Panc1 (cell line): ENCODE measurements around the gene IL36RN. TPM values are rescaled to one million over a fixed set of nuclear protein-coding genes. Genes with fewer than 3 reads are reported as not detected.

Experiments used
- ATAC-seq: fragments of 200-7000 bp; cut with Tn5 transposase; 2 replicates; pipeline ENCODE4 v1.9.1; 2020; ENCODE audit warnings: mild to moderate bottlenecking, moderate library complexity
- BruUV-seq: library from RNA; stranded (reverse); fragments of 400-500 nt; replicated peaks from 2 replicates; lab custom pipeline; 2021; lab: Mats Ljungman, UMichigan
- CTCF ChIA-PET: fragments of 300-600 bp; sonication (Branson Sonifier 250); formaldehyde crosslinking; loops from one replicate; lab custom pipeline; 2022; ENCODE audit warnings: antibody characterized with exemption; lab: Charles Lee
- POLR2A ChIA-PET: fragments of 300-600 bp; sonication (Branson Sonifier 250); formaldehyde crosslinking; loops from one replicate; lab custom pipeline; 2022; ENCODE audit warnings: antibody characterized with exemption; lab: Charles Lee
- DNase-seq: peaks from one replicate; pipeline ENCODE4 v3.0.0-alpha.2; 2010; ENCODE audit warnings: low read depth, low spot score
- H3K27ac ChIP-seq: 2 replicates; pipeline ENCODE4 v1.5.1; 2011; ENCODE audit warnings: mild to moderate bottlenecking, low read length, inconsistent platforms
- H3K27me3 ChIP-seq: fragments of 200-500 bp; sonication (Bioruptor generic); 2 replicates; pipeline ENCODE4 v1.6.0; 2014; ENCODE audit warnings: low read length, inconsistent platforms; ENCODE audit not compliant: control insufficient read depth, insufficient read depth
- H3K36me3 ChIP-seq: fragments of 200-500 bp; sonication (Bioruptor generic); 2 replicates; pipeline ENCODE4 v1.5.1; 2014; ENCODE audit warnings: inconsistent platforms, mild to moderate bottlenecking, low read length, moderate library complexity; ENCODE audit not compliant: control insufficient read depth, insufficient read depth
- H3K4me1 ChIP-seq: 2 replicates; pipeline ENCODE4 v1.5.1; 2011; ENCODE audit warnings: inconsistent platforms, mild to moderate bottlenecking, low read length, moderate library complexity; ENCODE audit not compliant: control insufficient read depth, insufficient read depth
- H3K4me3 ChIP-seq, 2 experiments: 2 replicates each; pipeline ENCODE4 v1.5.1; 2011 to 2012; ENCODE audit warnings: low read depth in 2 of 2, low read length in 2 of 2, mild to moderate bottlenecking in 2 of 2, inconsistent platforms in 1 of 2, moderate library complexity in 1 of 2
- H3K9me3 ChIP-seq: fragments of 200-500 bp; sonication (Bioruptor generic); 2 replicates; pipeline ENCODE4 v1.5.1; 2014; ENCODE audit warnings: low read depth, mild to moderate bottlenecking, inconsistent platforms, low read length, moderate library complexity; ENCODE audit not compliant: control insufficient read depth, insufficient read depth
- CTCF ChIP-seq: fragments of 450-650 bp; IDR thresholded peaks from 2 replicates; pipeline ENCODE4 v1.5.1; 2017; ENCODE audit warnings: mild to moderate bottlenecking
- POLR2AphosphoS5 ChIP-seq: IDR thresholded peaks from 2 replicates; pipeline ENCODE4 v1.6.1; 2012; ENCODE audit warnings: mild to moderate bottlenecking, low read depth, low read length, moderate library complexity
- REST ChIP-seq, 2 experiments: IDR thresholded peaks; 2 replicates each; pipeline ENCODE4 v1.6.1; 2011 to 2012; ENCODE audit warnings: low read depth in 2 of 2, control low read depth in 1 of 2, low read length in 1 of 2, mild to moderate bottlenecking in 1 of 2, moderate library complexity in 1 of 2; ENCODE audit not compliant: insufficient read depth in 1 of 2
- SIN3A ChIP-seq: IDR thresholded peaks from 2 replicates; pipeline ENCODE4 v1.6.1; 2012; ENCODE audit warnings: low read depth, mild to moderate bottlenecking, low read length, moderate library complexity, borderline replicate concordance; ENCODE audit not compliant: insufficient read depth
- TCF7L2 ChIP-seq: IDR thresholded peaks from 2 replicates; pipeline ENCODE4 v1.6.1; 2011; ENCODE audit warnings: mild to moderate bottlenecking, low read depth, low read length, inconsistent platforms
- in situ Hi-C: cut with HindIII; loops from 2 replicates; pipeline ENCODE4 v1.10.0; 2016; ENCODE audit warnings: low sequenced_read_pairs, low pct_unique_long_range_greater_than_20kb
- intact Hi-C: fragments of 100-400 bp; cut with micrococcal nuclease; formaldehyde crosslinking; loops from one replicate; pipeline ENCODE4 v1.10.0; 2022; ENCODE audit not compliant: unreplicated experiment
- total RNA-seq: library from RNA; stranded (reverse); gene quantifications from one replicate; pipeline ENCODE4 v1.2.1, GENCODE V29; 2021; ENCODE audit not compliant: unreplicated experiment

IL36RN gene
- total RNA-seq, 1 experiment from 2014 or later = not detected

- BruUV-seq = no TSS peak
Measured at GRCh38 chr2:113075600-113075999, 16.6 kb downstream of the IL36RN start.

GRCh38 chr2:113076954-113077669 is 18.1 kb downstream of the IL36RN start:
- ATAC-seq (no peak), DNase-seq (no peak)
- H3K27me3 ChIP-seq = 0 out of 2 replicates have a peak, but pooled peaks cover 4% of the 10 kb centered on the region
- in situ Hi-C loops = no loop called here
- no TSS peak for BruUV-seq
- POLR2A ChIA-PET = interaction anchor here (0.6 to 0.7 kb wide), 2 partner anchors 136 to 299 kb away, joined by 3 read pairs; no protein-coding TSS in a partner anchor
- no peaks in the 10 kb centered on the region; the same call in 1 of the 2 replicates for H3K4me1 ChIP-seq
- no peaks in the 10 kb centered on the region for H3K9me3 ChIP-seq
- intact Hi-C loops = no loop called here
- CTCF ChIA-PET = interaction anchor here (0.6 kb wide), 1 partner anchor 406 kb away, joined by 9 read pairs; no protein-coding TSS in a partner anchor
- H3K27ac ChIP-seq = no peak overlapping the region
- H3K36me3 ChIP-seq = no peaks in the 10 kb centered on the region
- no peak overlapping the region for H3K4me3 ChIP-seq
- TF ChIP-seq SIN3A (no peak), CTCF (no peak), TCF7L2 (no peak), POLR2AphosphoS5 (no peak)

More at GRCh38 chr2:113075600-113075999, 16.6 kb downstream of the IL36RN start:
- ATAC-seq = no peak
- 0 out of 2 replicates have a peak, but pooled peaks cover 4% of the 10 kb centered on the region for H3K27me3 ChIP-seq
- ChIA-PET CTCF (no interaction called here), POLR2A (no interaction called here)
- no peak overlapping the region for H3K27ac ChIP-seq
- TF ChIP-seq TCF7L2 (no peak), REST (IDR thresholded peaks at IDR 0.05; ENCODE audit: insufficient read depth in 1 of 2, low read depth in 2 of 2, low read length in 1 of 2) (no peak), POLR2AphosphoS5 (no peak), CTCF (no peak), SIN3A (no peak)
- H3K4me1 ChIP-seq = no peaks in the 10 kb centered on the region; the same call in 1 of the 2 replicates
- H3K4me3 ChIP-seq = no peak overlapping the region
- intact Hi-C loops = no loop called here
- H3K9me3 ChIP-seq = no peaks in the 10 kb centered on the region
- H3K36me3 ChIP-seq = no peaks in the 10 kb centered on the region
- in situ Hi-C loops = no loop called here
- no peak for DNase-seq
